ENCODE data around the gene DPY19L2.
"Not testable (repeated sequence)": the region's sequence is repeated elsewhere in the genome, so short reads cannot be mapped to it uniquely, and the experiment has no call there.

Gene DPY19L2

DNA sequence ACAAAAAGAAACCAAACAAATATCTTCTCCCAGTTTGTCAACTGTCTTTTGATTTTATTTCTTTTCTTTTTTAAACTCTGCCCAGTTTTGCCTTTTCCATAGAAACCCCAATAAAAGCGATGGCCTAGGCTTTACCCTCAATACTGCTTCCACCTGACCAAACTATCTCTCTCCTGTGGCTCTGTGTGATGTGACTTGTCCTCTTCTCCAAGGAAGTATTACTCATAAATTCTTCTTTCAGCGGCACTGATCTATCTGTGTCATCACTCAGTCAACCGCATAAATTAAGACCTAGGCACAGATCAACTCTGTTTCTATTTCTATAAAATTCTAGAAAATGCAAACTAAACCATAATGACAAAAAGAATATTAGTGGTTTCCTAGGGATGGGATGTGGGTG lies 9.8 kb downstream of the DPY19L2 start:
- not testable (repeated sequence) for H3K4me1 ChIP-seq (ENCODE audit: control insufficient read depth, low read depth, low read length); H2BK5ac ChIP-seq (ENCODE audit: low read length); H3K27me3 ChIP-seq (ENCODE audit: insufficient read depth, low read length, poor library complexity); H3K4me2 ChIP-seq (ENCODE audit: low read length); H2AK5ac ChIP-seq (ENCODE audit: low read length); DNase-seq; H4K5ac ChIP-seq (ENCODE audit: low read length); H2BK15ac ChIP-seq (replicated peaks; ENCODE audit: low read depth); H4K8ac ChIP-seq (ENCODE audit: low read depth, low read length); H3K4me3 ChIP-seq (ENCODE audit: low read length); H3K9ac ChIP-seq (ENCODE audit: low read length); H3K56ac ChIP-seq (ENCODE audit: low read length); H3K4ac ChIP-seq (ENCODE audit: low read depth, low read length); H3K18ac ChIP-seq (ENCODE audit: low read length); H3K23ac ChIP-seq (ENCODE audit: low read length); H3K79me2 ChIP-seq (ENCODE audit: control insufficient read depth, insufficient read depth, low read length); H3K27ac ChIP-seq (ENCODE audit: low read depth, low read length); H2BK120ac ChIP-seq (ENCODE audit: low read depth, low read length); H3K36me3 ChIP-seq (ENCODE audit: control insufficient read depth, insufficient read depth, low read length); H3K79me1 ChIP-seq (ENCODE audit: low read length)
- WGBS (ENCODE audit: extremely low coverage, insufficient coverage, low lambda C conversion rate): no CpG with 5 or more reads among the region's 3 CpGs

DNA sequence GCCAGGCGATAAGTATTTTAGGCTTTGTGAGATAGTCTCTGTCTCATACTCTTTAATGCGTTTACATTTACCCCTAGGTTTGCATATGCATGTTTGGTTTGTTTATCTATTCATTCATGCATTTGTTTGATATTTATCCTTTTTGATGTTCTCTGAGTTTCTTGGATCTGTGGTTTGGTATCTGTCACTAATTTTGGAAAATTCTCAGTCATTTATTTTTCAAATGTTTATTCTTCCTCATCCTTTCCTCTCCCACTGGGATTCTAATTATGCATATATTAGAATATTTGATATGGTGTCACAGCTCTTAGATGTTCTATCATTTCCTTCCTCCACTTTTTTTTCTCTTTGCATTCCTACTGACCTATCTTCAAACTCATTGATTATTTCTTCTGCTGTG lies 11.9 kb downstream of the DPY19L2 start:
- no CpG with 5 or more reads among the region's 2 CpGs for WGBS (ENCODE audit: extremely low coverage, insufficient coverage, low lambda C conversion rate)
- H3K79me1 ChIP-seq (ENCODE audit: low read length); H2AK5ac ChIP-seq (ENCODE audit: low read length); H3K4me1 ChIP-seq (ENCODE audit: control insufficient read depth, low read depth, low read length); H3K79me2 ChIP-seq (ENCODE audit: control insufficient read depth, insufficient read depth, low read length); H2BK5ac ChIP-seq (ENCODE audit: low read length); H3K56ac ChIP-seq (ENCODE audit: low read length); H3K9ac ChIP-seq (ENCODE audit: low read length); H3K36me3 ChIP-seq (ENCODE audit: control insufficient read depth, insufficient read depth, low read length); H3K4me2 ChIP-seq (ENCODE audit: low read length); H4K8ac ChIP-seq (ENCODE audit: low read depth, low read length); H3K4ac ChIP-seq (ENCODE audit: low read depth, low read length); H4K5ac ChIP-seq (ENCODE audit: low read length); H3K27me3 ChIP-seq (ENCODE audit: insufficient read depth, low read length, poor library complexity); H3K18ac ChIP-seq (ENCODE audit: low read length); H3K4me3 ChIP-seq (ENCODE audit: low read length); H3K23ac ChIP-seq (ENCODE audit: low read length); DNase-seq; H2BK120ac ChIP-seq (ENCODE audit: low read depth, low read length); H2BK15ac ChIP-seq (replicated peaks; ENCODE audit: low read depth): not testable (repeated sequence)
- peak overlapping the region; percentile 51 for H3K27ac ChIP-seq (ENCODE audit: low read depth, low read length)

DNA sequence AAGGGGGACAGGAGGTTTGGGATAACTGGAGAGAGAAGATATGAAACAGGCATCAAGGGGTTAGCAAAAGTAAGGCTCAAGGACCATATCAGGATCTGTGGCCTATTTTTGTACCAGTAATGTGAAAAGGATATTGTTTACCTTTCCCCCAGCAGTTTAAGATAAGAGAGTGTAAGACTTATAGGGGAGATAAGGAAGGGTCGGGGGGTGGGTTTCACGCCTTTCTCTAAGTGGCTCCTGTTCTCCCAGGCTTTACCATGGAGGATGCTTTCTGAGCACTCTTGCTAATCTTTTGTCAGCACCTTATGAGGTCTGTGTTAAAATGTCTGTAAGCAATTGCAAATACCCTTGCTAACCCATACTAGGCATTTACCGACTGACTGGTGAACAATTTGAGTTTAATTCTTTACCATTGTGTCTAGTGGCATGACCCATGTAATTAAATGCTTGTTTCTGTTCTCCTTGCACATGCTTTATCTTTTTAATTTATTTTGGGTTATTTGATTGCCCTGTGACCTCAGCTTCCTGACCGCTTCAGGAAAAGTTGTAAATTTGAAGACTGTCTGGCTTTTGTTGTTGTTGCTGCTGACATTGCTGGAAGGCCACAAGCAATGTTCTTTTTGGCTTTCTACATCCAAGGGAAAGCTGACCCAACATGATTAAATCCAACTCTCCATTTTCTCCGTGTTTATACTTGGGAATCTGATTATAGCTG lies 12.6 kb downstream of the DPY19L2 start:
- not testable (repeated sequence) for H4K5ac ChIP-seq (ENCODE audit: low read length); H4K8ac ChIP-seq (ENCODE audit: low read depth, low read length); H3K18ac ChIP-seq (ENCODE audit: low read length); H3K56ac ChIP-seq (ENCODE audit: low read length); H2AK5ac ChIP-seq (ENCODE audit: low read length); H3K4me1 ChIP-seq (ENCODE audit: control insufficient read depth, low read depth, low read length); H3K79me1 ChIP-seq (ENCODE audit: low read length); H3K4me2 ChIP-seq (ENCODE audit: low read length); H3K36me3 ChIP-seq (ENCODE audit: control insufficient read depth, insufficient read depth, low read length); H2BK120ac ChIP-seq (ENCODE audit: low read depth, low read length); H3K27me3 ChIP-seq (ENCODE audit: insufficient read depth, low read length, poor library complexity); H2BK15ac ChIP-seq (replicated peaks; ENCODE audit: low read depth); H3K4ac ChIP-seq (ENCODE audit: low read depth, low read length); H3K79me2 ChIP-seq (ENCODE audit: control insufficient read depth, insufficient read depth, low read length); H2BK5ac ChIP-seq (ENCODE audit: low read length); H3K23ac ChIP-seq (ENCODE audit: low read length); H3K4me3 ChIP-seq (ENCODE audit: low read length); H3K9ac ChIP-seq (ENCODE audit: low read length)
- H3K27ac ChIP-seq (ENCODE audit: low read depth, low read length): peak overlapping the region; percentile 51
- DNase-seq: peak; percentile 87
- WGBS (ENCODE audit: extremely low coverage, insufficient coverage, low lambda C conversion rate): no CpG with 5 or more reads among the region's 5 CpGs

DNA sequence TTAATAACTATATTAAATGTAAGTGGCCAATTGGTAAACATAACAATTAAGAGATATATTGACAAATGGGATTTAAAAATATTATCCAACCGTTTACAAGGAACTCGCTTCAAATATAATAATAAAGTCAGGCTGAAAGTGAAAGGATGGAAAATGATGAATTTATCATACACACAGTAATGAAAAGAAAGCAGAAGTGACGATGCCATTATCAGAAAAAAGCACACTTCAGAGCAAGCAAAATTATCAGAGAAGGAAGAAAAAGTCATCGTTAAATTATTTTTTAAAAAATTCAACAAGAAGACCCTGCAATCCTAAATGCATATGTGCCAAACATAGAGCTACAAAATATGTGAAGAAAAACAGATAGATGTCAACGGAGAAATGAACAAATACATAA lies 13.8 kb downstream of the DPY19L2 start:
- not testable (repeated sequence) for H3K27me3 ChIP-seq (ENCODE audit: insufficient read depth, low read length, poor library complexity); H2BK15ac ChIP-seq (replicated peaks; ENCODE audit: low read depth); H3K4ac ChIP-seq (ENCODE audit: low read depth, low read length); H2BK5ac ChIP-seq (ENCODE audit: low read length); H3K56ac ChIP-seq (ENCODE audit: low read length); H2AK5ac ChIP-seq (ENCODE audit: low read length); H4K8ac ChIP-seq (ENCODE audit: low read depth, low read length); H3K23ac ChIP-seq (ENCODE audit: low read length); H4K5ac ChIP-seq (ENCODE audit: low read length); H3K4me2 ChIP-seq (ENCODE audit: low read length); DNase-seq; H2BK120ac ChIP-seq (ENCODE audit: low read depth, low read length); H3K36me3 ChIP-seq (ENCODE audit: control insufficient read depth, insufficient read depth, low read length); H3K79me2 ChIP-seq (ENCODE audit: control insufficient read depth, insufficient read depth, low read length); H3K27ac ChIP-seq (ENCODE audit: low read depth, low read length); H3K79me1 ChIP-seq (ENCODE audit: low read length); H3K4me1 ChIP-seq (ENCODE audit: control insufficient read depth, low read depth, low read length); H3K18ac ChIP-seq (ENCODE audit: low read length); H3K4me3 ChIP-seq (ENCODE audit: low read length); H3K9ac ChIP-seq (ENCODE audit: low read length)
- no CpG with 5 or more reads among the region's 5 CpGs for WGBS (ENCODE audit: extremely low coverage, insufficient coverage, low lambda C conversion rate)

DNA sequence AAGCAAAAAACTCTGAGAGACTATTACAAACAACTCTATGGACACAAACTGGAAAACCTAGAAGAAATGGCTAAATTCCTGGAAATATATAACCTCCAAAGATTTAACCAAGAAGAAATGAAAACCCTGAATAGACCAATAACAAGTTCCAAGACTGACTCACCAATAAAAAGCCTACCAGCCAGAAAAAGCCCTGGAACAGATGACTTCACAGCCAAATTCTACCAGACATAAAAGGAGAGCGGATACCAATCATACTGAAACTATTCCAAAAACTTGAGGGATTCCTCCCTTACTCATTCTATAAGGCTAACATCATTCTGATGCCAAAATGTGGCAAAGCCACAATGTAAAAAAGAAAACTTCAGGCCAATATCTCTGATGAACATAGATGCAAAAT lies 18.8 kb downstream of the DPY19L2 start:
- H3K9ac ChIP-seq (ENCODE audit: low read length); H3K23ac ChIP-seq (ENCODE audit: low read length); H3K79me1 ChIP-seq (ENCODE audit: low read length); H3K27ac ChIP-seq (ENCODE audit: low read depth, low read length); H3K4me3 ChIP-seq (ENCODE audit: low read length); H2BK120ac ChIP-seq (ENCODE audit: low read depth, low read length); H4K8ac ChIP-seq (ENCODE audit: low read depth, low read length); H2BK5ac ChIP-seq (ENCODE audit: low read length); H3K18ac ChIP-seq (ENCODE audit: low read length); H3K4me1 ChIP-seq (ENCODE audit: control insufficient read depth, low read depth, low read length); H3K79me2 ChIP-seq (ENCODE audit: control insufficient read depth, insufficient read depth, low read length); H3K4ac ChIP-seq (ENCODE audit: low read depth, low read length); H3K56ac ChIP-seq (ENCODE audit: low read length); H2BK15ac ChIP-seq (replicated peaks; ENCODE audit: low read depth); H4K5ac ChIP-seq (ENCODE audit: low read length); H3K36me3 ChIP-seq (ENCODE audit: control insufficient read depth, insufficient read depth, low read length); DNase-seq; H3K4me2 ChIP-seq (ENCODE audit: low read length); H2AK5ac ChIP-seq (ENCODE audit: low read length); H3K27me3 ChIP-seq (ENCODE audit: insufficient read depth, low read length, poor library complexity): not testable (repeated sequence)
- no CpG with 5 or more reads among the region's 1 CpG for WGBS (ENCODE audit: extremely low coverage, insufficient coverage, low lambda C conversion rate)

Data from mesendoderm (in vitro differentiated cells).